ENCODE results near the gene DDX10. TPM values are rescaled to one million over a fixed set of nuclear protein-coding genes. Genes with fewer than 3 reads are reported as not detected.

Gene DDX10
- total and polyA plus RNA-seq, 2 of the 8 experiments (the other 6 are each of a cell fraction or from before 2014, with no cell fraction given), result 49.2 to 52.2 TPM

GRCh38 chr11:108787105-108787504 is 122.2 kb downstream of the DDX10 start:
- H2AK5ac ChIP-seq (ENCODE audit: low read depth, low read length), result no peak overlapping the region
- DNase-seq (ENCODE audit: low read depth in 1 of 2, low spot score in 2 of 2), result no peak
- H4K91ac ChIP-seq (replicated peaks; ENCODE audit: insufficient read length, low read length), result no peak overlapping the region
- no peak overlapping the region for H3K23ac ChIP-seq (ENCODE audit: insufficient read length)
- no peak overlapping the region for H2BK12ac ChIP-seq (ENCODE audit: low read depth, low read length)
- no peak overlapping the region for H3K4me3 ChIP-seq (ENCODE audit: extremely low read depth in 1 of 4, insufficient read depth in 2 of 4, low read depth in 3 of 4, low read length in 4 of 4)
- no peak overlapping the region for H3K14ac ChIP-seq (ENCODE audit: insufficient read length)
- POLR2A ChIA-PET (ENCODE audit: partially characterized antibody), result interaction anchor here (0.6 kb wide), 1 partner anchor 179 kb away, joined by 3 read pairs; no protein-coding TSS in a partner anchor
- H3K4me2 ChIP-seq (ENCODE audit: insufficient read depth in 1 of 2, low read depth in 2 of 2, low read length in 2 of 2), result no peak overlapping the region
- no peak overlapping the region for H3K56ac ChIP-seq (replicated peaks; ENCODE audit: insufficient read length, low read depth, low read length)
- peaks cover 2% of the 10 kb centered on the region; the same call in 1 of the 2 replicates for H3K79me1 ChIP-seq (ENCODE audit: low read depth, low read length)
- no peak overlapping the region for H3K18ac ChIP-seq (ENCODE audit: extremely low read depth, low read length)
- peaks cover 3 to 6% (median 3%) of the 10 kb centered on the region in 4 experiments for H3K4me1 ChIP-seq (replicated peaks in 1 of 4; ENCODE audit: control insufficient read depth in 3 of 4, insufficient read depth in 4 of 4, low read length in 3 of 4)
- no peak overlapping the region for H2BK15ac ChIP-seq (ENCODE audit: low read length)
- no peak overlapping the region for H4K5ac ChIP-seq (ENCODE audit: insufficient read length, low read depth, low read length)
- no peaks in the 10 kb centered on the region for H3K36me3 ChIP-seq (ENCODE audit: control insufficient read depth in 2 of 4, insufficient read depth in 4 of 4, low read length in 3 of 4)
- H3K27ac ChIP-seq (ENCODE audit: low read depth, low read length), result 0 out of 2 replicates have a peak overlapping the region, but pooled peaks have one; percentile 32
- H3K4ac ChIP-seq (replicated peaks; ENCODE audit: insufficient read length, low read depth, low read length), result no peak overlapping the region
- 84% methylated on average over 6 of the region's 6 CpGs; no CpG with 5 or more reads in 1 of the 2 experiments for WGBS, 2 experiments (ENCODE audit: extremely low coverage in 1 of 2, insufficient coverage in 1 of 2, insufficient read length in 1 of 2, insufficient replicate concordance in 2 of 2, low coverage in 1 of 2, low lambda C conversion rate in 2 of 2, missing lambda C conversion rate in 1 of 2)
- no peaks in the 10 kb centered on the region for H4K20me1 ChIP-seq (replicated peaks in 1 of 2; ENCODE audit: control insufficient read depth in 1 of 2, insufficient read depth in 2 of 2, low read length in 2 of 2)
- FAIRE-seq, result no peak
- no peak overlapping the region for H2AFZ ChIP-seq (ENCODE audit: low read length)
- H2BK20ac ChIP-seq (ENCODE audit: low read length), result no peak overlapping the region
- no peaks in the 10 kb centered on the region; the same call in 1 of the 2 replicates for H3K23me2 ChIP-seq (ENCODE audit: low read depth, low read length)
- no peak for TF ChIP-seq SIN3A (conservative IDR thresholded peaks at IDR 0.05 in 1 of 2, IDR thresholded peaks at IDR 0.05 in 1 of 2; ENCODE audit: low read depth in 1 of 2, low read length in 2 of 2)
- TF ChIP-seq FOSL1 (IDR thresholded peaks at IDR 0.05; ENCODE audit: insufficient read depth, low read depth, low read length), result no peak
- no peak for TF ChIP-seq CEBPB (IDR thresholded peaks at IDR 0.05; ENCODE audit: low read depth, low read length)
- TF ChIP-seq CBX8 (IDR thresholded peaks at IDR 0.05; ENCODE audit: borderline replicate concordance, low read depth, low read length), result no peak
- no peak for TF ChIP-seq HDAC6 (IDR thresholded peaks at IDR 0.05; ENCODE audit: low read depth, low read length)
- TF ChIP-seq EGR1 (IDR thresholded peaks at IDR 0.05; ENCODE audit: borderline replicate concordance, low read depth, low read length), result no peak
- CTCF ChIA-PET (ENCODE audit: partially characterized antibody), result interaction anchor here (0.8 to 3.2 kb wide), 9 partner anchors 10 to 84 kb away, joined by 3 to 12 read pairs (median 5); no protein-coding TSS in a partner anchor
- H3K79me2 ChIP-seq (ENCODE audit: control insufficient read depth in 1 of 2, insufficient read depth in 2 of 2, low read length in 2 of 2), result peaks cover 0 to 36% of the 10 kb centered on the region in 2 experiments; a peak in 2 of 4 replicates
- H3K9me3 ChIP-seq (ENCODE audit: insufficient read depth in 2 of 2, low read depth in 1 of 2, low read length in 1 of 2), result no peaks in the 10 kb centered on the region
- H4K8ac ChIP-seq (ENCODE audit: extremely low read depth, insufficient read depth, low read length), result no peak overlapping the region
- no peak overlapping the region for H2BK120ac ChIP-seq (replicated peaks; ENCODE audit: low read depth, low read length)
- H3K9ac ChIP-seq (replicated peaks in 1 of 4; ENCODE audit: extremely low read depth in 1 of 4, low read depth in 3 of 4, low read length in 3 of 4), result no peak overlapping the region
- no peaks in the 10 kb centered on the region for H3K27me3 ChIP-seq (replicated peaks in 1 of 4; ENCODE audit: control insufficient read depth in 3 of 4, extremely low read depth in 1 of 4, insufficient read depth in 3 of 4, low read length in 3 of 4)
- no peak overlapping the region for H2BK5ac ChIP-seq (ENCODE audit: low read depth, low read length)

Measured in H1 (cell line).